ENCODE measurements around the gene ARL9.
A peak's percentile ranks its signal among the peaks of the same experiment; 100 is the strongest.

The ARL9 gene

GRCh38 chr4:56531149-56531770 is 25.7 kb downstream of the ARL9 start:
- H3K79me2 ChIP-seq (ENCODE audit: insufficient read depth, low read length) = no peaks in the 10 kb centered on the region
- H3K27ac ChIP-seq (ENCODE audit: low read depth, low read length, poor library complexity, severe bottlenecking) = no peak overlapping the region
- no peaks in the 10 kb centered on the region for H3K36me3 ChIP-seq (ENCODE audit: insufficient read depth, low read length)
- H3K4me1 ChIP-seq (ENCODE audit: insufficient read depth, low read length, severe bottlenecking) = peaks cover 8% of the 10 kb centered on the region
- no peaks in the 10 kb centered on the region for H3K9me3 ChIP-seq (ENCODE audit: low read length)
- H2AFZ ChIP-seq (ENCODE audit: low read length) = no peak overlapping the region
- H3K4me2 ChIP-seq (ENCODE audit: low read length) = peak overlapping the region; percentile 79
- TF ChIP-seq EZH2 (IDR thresholded peaks at IDR 0.05; ENCODE audit: borderline replicate concordance, low read length) = no peak
- no peak for TF ChIP-seq CTCF (IDR thresholded peaks at IDR 0.05; ENCODE audit: low read length)
- H3K9me2 ChIP-seq (ENCODE audit: low read depth, low read length) = no peaks in the 10 kb centered on the region
- no peak overlapping the region for H3K9ac ChIP-seq (ENCODE audit: low read length)
- H3K4me3 ChIP-seq (ENCODE audit: low read depth, low read length, poor library complexity, severe bottlenecking) = peak overlapping the region; percentile 60
- no peaks in the 10 kb centered on the region for H3F3A ChIP-seq (ENCODE audit: insufficient read depth, low read length)
- no peaks in the 10 kb centered on the region; the same call in 1 of the 2 replicates for H3K27me3 ChIP-seq (ENCODE audit: insufficient read depth, low read length)
- H4K20me1 ChIP-seq (ENCODE audit: insufficient read depth, low read length) = no peaks in the 10 kb centered on the region

GRCh38 chr4:56531823-56532222 is 26.2 kb downstream of the ARL9 start:
- Histone ChIP-seq H3K4me2 (ENCODE audit: low read length) (no peak overlapping the region), H3K9me2 (ENCODE audit: low read depth, low read length) (no peaks in the 10 kb centered on the region), H3K9me3 (ENCODE audit: low read length) (no peaks in the 10 kb centered on the region), H3K36me3 (ENCODE audit: insufficient read depth, low read length) (no peaks in the 10 kb centered on the region), H3K27me3 (ENCODE audit: insufficient read depth, low read length) (no peaks in the 10 kb centered on the region; the same call in 1 of the 2 replicates), H3F3A (ENCODE audit: insufficient read depth, low read length) (no peaks in the 10 kb centered on the region), H3K79me2 (ENCODE audit: insufficient read depth, low read length) (no peaks in the 10 kb centered on the region), H2AFZ (ENCODE audit: low read length) (no peak overlapping the region), H3K9ac (ENCODE audit: low read length) (no peak overlapping the region), H4K20me1 (ENCODE audit: insufficient read depth, low read length) (no peaks in the 10 kb centered on the region), H3K4me3 (ENCODE audit: low read depth, low read length, poor library complexity, severe bottlenecking) (no peak overlapping the region), H3K27ac (ENCODE audit: low read depth, low read length, poor library complexity, severe bottlenecking) (no peak overlapping the region), H3K4me1 (ENCODE audit: insufficient read depth, low read length, severe bottlenecking) (peaks cover 8% of the 10 kb centered on the region)
- TF ChIP-seq EZH2 (IDR thresholded peaks at IDR 0.05; ENCODE audit: borderline replicate concordance, low read length) (no peak), CTCF (IDR thresholded peaks at IDR 0.05; ENCODE audit: low read length) (no peak)

- H3F3A ChIP-seq (ENCODE audit: insufficient read depth, low read length) = no peaks in the 10 kb centered on the region
- no peak overlapping the region for H3K9ac ChIP-seq (ENCODE audit: low read length)
Measured at GRCh38 chr4:56532239-56532638, 26.6 kb downstream of the ARL9 start.

More at GRCh38 chr4:56532239-56532638, 26.6 kb downstream of the ARL9 start:
- Histone ChIP-seq H3K36me3 (ENCODE audit: insufficient read depth, low read length) (no peaks in the 10 kb centered on the region), H3K4me2 (ENCODE audit: low read length) (no peak overlapping the region), H3K4me3 (ENCODE audit: low read depth, low read length, poor library complexity, severe bottlenecking) (no peak overlapping the region), H3K4me1 (ENCODE audit: insufficient read depth, low read length, severe bottlenecking) (peaks cover 8% of the 10 kb centered on the region), H3K27ac (ENCODE audit: low read depth, low read length, poor library complexity, severe bottlenecking) (no peak overlapping the region), H2AFZ (ENCODE audit: low read length) (no peak overlapping the region), H3K9me2 (ENCODE audit: low read depth, low read length) (no peaks in the 10 kb centered on the region), H3K79me2 (ENCODE audit: insufficient read depth, low read length) (no peaks in the 10 kb centered on the region), H3K27me3 (ENCODE audit: insufficient read depth, low read length) (no peaks in the 10 kb centered on the region; the same call in 1 of the 2 replicates), H4K20me1 (ENCODE audit: insufficient read depth, low read length) (no peaks in the 10 kb centered on the region), H3K9me3 (ENCODE audit: low read length) (no peaks in the 10 kb centered on the region)
- no peak for TF ChIP-seq EZH2 (IDR thresholded peaks at IDR 0.05; ENCODE audit: borderline replicate concordance, low read length)
- no peak for TF ChIP-seq CTCF (IDR thresholded peaks at IDR 0.05; ENCODE audit: low read length)

Data from OCI-LY1 (cell line).